T-cell (primary cell): ENCODE data around the gene SLC12A5. TPM values are rescaled to one million over a fixed set of nuclear protein-coding genes. Genes with fewer than 3 reads are reported as not detected.

Experiments
- ATAC-seq, 4 experiments: fragments of 200-7000 bp in 3 of 4; fragments of 150-1000 bp in 1 of 4; cut with Tn5 transposase; replicated peaks in 1 of 4; 1 replicate in 3 of 4; 2 replicates in 1 of 4; pipeline ENCODE4 v1.10.0; 2021; ENCODE audit warnings: moderate library complexity in 3 of 4, mild to moderate bottlenecking in 2 of 4, moderate number of reproducible peaks in 1 of 4
- CTCF ChIA-PET, 2 donors: fragments of 300-600 bp; sonication (Branson Sonifier 250); formaldehyde crosslinking; loops; one replicate each; lab custom pipeline; 2022; ENCODE audit warnings: antibody characterized with exemption in 2 of 2; lab: Charles Lee
- POLR2A ChIA-PET, 2 donors: fragments of 300-600 bp; sonication (Branson Sonifier 250); formaldehyde crosslinking; loops; one replicate each; lab custom pipeline; 2022; ENCODE audit warnings: antibody characterized with exemption in 2 of 2; lab: Charles Lee
- DNase-seq, 35 experiments: peaks; one replicate each; pipeline versions ENCODE4 v3.0.0 to v3.0.0-alpha.2; 2013 to 2023
- H3K27ac ChIP-seq: one replicate; pipeline ENCODE4 v1.5.1; 2013; ENCODE audit warnings: low read length
- H3K27me3 ChIP-seq, 2 experiments: replicated peaks in 1 of 2; 1 replicate in 1 of 2; 2 replicates in 1 of 2; pipeline versions ENCODE4 v1.6.1 to v1.7.0; 2013; ENCODE audit warnings: low read length in 1 of 2, mixed read lengths in 1 of 2; ENCODE audit not compliant: control insufficient read depth in 2 of 2, insufficient read depth in 2 of 2; ENCODE audit errors: extremely low read depth in 1 of 2
- H3K36me3 ChIP-seq, 2 donors: 1 replicate in 1 of 2; 2 replicates in 1 of 2; pipeline versions ENCODE4 v1.6.1 to v1.7.0; 2013; ENCODE audit warnings: low read length in 1 of 2; ENCODE audit not compliant: control insufficient read depth in 2 of 2, insufficient read depth in 1 of 2; ENCODE audit errors: extremely low read depth in 1 of 2
- H3K4me1 ChIP-seq, 2 experiments: 1 replicate in 1 of 2; 2 replicates in 1 of 2; pipeline versions ENCODE4 v1.6.1 to v1.7.0; 2013; ENCODE audit warnings: low read length in 2 of 2, mixed read lengths in 1 of 2; ENCODE audit not compliant: insufficient read depth in 2 of 2, control insufficient read depth in 1 of 2; ENCODE audit errors: extremely low read depth in 1 of 2
- H3K4me3 ChIP-seq, 2 donors: 1 replicate in 1 of 2; 2 replicates in 1 of 2; pipeline versions ENCODE4 v1.5.1 to v1.7.0; 2013; ENCODE audit warnings: mild to moderate bottlenecking in 2 of 2, low read length in 1 of 2, moderate library complexity in 1 of 2; ENCODE audit not compliant: control insufficient read depth in 1 of 2; ENCODE audit errors: extremely low read depth in 1 of 2
- H3K9me3 ChIP-seq: 2 replicates; pipeline ENCODE4 v1.7.0; 2013
- H3K27ac Mint-ChIP-seq, 2 donors: one replicate each; pipeline ENCODE4 v1.8.0; 2020 to 2021; ENCODE audit warnings: mild to moderate bottlenecking in 2 of 2, mixed read lengths in 2 of 2
- H3K27me3 Mint-ChIP-seq, 2 donors: one replicate each; pipeline ENCODE4 v1.8.0; 2021 to 2022; ENCODE audit warnings: mixed read lengths in 2 of 2
- H3K36me3 Mint-ChIP-seq: one replicate; pipeline ENCODE4 v1.8.0; 2021; ENCODE audit warnings: mixed read lengths
- H3K4me1 Mint-ChIP-seq, 3 donors: one replicate each; pipeline ENCODE4 v1.8.0; 2020 to 2022; ENCODE audit warnings: mixed read lengths in 3 of 3, mild to moderate bottlenecking in 1 of 3
- H3K4me3 Mint-ChIP-seq, 3 donors: one replicate each; pipeline ENCODE4 v1.8.0; 2020 to 2022; ENCODE audit warnings: mild to moderate bottlenecking in 3 of 3, mixed read lengths in 3 of 3, moderate library complexity in 3 of 3
- H3K9me3 Mint-ChIP-seq, 3 donors: one replicate each; pipeline ENCODE4 v1.8.0; 2020 to 2022; ENCODE audit warnings: mixed read lengths in 3 of 3
- WGBS: methylation state at CpG from one replicate; pipeline ENCODE4 v1.1.5; 2013; ENCODE audit warnings: missing lambda C conversion rate; ENCODE audit not compliant: insufficient coverage; 5-methylcytosine and 5-hydroxymethylcytosine counted together
- total RNA-seq, 35 experiments: library from RNA in 6 of 35; stranded (reverse) in 6 of 35; fragments of 120-200 nt in 1 of 35; gene quantifications; one replicate each; pipeline versions ENCODE4 v1.2.1 to v1.2.4 and lab custom pipeline; 2013 to 2026

SLC12A5 gene
- total RNA-seq, 5 donors from 2014 or later (not counting 1 experiment from before 2014, with no cell fraction given): 0.05 TPM; not detected in 4

DNA sequence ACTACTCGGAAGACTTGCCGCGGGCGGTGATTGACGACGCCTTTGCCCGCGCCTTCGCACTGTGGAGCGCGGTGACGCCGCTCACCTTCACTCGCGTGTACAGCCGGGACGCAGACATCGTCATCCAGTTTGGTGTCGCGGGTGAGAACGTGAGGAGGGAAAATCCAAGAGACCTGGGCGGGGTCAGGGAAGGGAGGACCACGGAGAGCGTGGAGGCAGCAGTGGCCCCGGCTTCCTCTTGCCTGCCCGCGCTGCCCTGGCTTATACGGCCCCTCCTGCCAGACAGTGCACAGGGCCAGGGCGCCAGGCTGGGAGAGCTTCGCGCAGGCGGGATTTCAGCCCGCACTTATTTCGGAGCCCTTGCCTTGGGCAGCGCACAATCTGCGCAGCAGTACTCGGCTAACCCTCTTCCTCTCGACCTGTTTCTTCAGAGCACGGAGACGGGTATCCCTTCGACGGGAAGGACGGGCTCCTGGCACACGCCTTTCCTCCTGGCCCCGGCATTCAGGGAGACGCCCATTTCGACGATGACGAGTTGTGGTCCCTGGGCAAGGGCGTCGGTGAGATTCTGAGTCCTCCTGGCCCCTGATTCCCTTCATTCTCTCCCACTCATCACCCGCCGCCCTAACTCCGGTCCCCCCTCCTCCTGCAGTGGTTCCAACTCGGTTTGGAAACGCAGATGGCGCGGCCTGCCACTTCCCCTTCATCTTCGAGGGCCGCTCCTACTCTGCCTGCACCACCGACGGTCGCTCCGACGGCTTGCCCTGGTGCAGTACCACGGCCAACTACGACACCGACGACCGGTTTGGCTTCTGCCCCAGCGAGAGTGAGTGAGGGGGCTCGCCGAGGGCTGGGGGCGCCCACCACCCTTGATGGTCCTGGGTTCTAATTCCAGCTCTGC is 18.3 kb upstream of the SLC12A5 start:
- peak in 33 of 35 experiments; percentile 27 to 86 (median 63) for DNase-seq
- ChIA-PET CTCF (no interaction called here), POLR2A (no interaction called here)
- Histone ChIP-seq H3K36me3 (no peaks in the 10 kb centered on the region), H3K9me3 (no peaks in the 10 kb centered on the region), H3K27ac (no peak overlapping the region), H3K4me1 (peaks cover 18 to 83% of the 10 kb centered on the region in 2 experiments), H3K4me3 (peak overlapping the region; percentile 29 to 52), H3K27me3 (peaks cover 3 to 78% of the 10 kb centered on the region in 2 experiments)
- ATAC-seq: peak; percentile 34 to 78 (median 40)
- Mint-ChIP-seq H3K9me3 (no peaks in the 10 kb centered on the region), H3K4me1 (peaks cover 71 to 81% (median 75%) of the 10 kb centered on the region in 3 donors), H3K36me3 (no peaks in the 10 kb centered on the region), H3K27ac (no peak overlapping the region), H3K27me3 (peaks cover 64% of the 10 kb centered on the region in 2 donors), H3K4me3 (peak overlapping the region; percentile 35 to 63 (median 59))
- 9% methylated on average over 74 of the region's 74 CpGs for WGBS

DNA sequence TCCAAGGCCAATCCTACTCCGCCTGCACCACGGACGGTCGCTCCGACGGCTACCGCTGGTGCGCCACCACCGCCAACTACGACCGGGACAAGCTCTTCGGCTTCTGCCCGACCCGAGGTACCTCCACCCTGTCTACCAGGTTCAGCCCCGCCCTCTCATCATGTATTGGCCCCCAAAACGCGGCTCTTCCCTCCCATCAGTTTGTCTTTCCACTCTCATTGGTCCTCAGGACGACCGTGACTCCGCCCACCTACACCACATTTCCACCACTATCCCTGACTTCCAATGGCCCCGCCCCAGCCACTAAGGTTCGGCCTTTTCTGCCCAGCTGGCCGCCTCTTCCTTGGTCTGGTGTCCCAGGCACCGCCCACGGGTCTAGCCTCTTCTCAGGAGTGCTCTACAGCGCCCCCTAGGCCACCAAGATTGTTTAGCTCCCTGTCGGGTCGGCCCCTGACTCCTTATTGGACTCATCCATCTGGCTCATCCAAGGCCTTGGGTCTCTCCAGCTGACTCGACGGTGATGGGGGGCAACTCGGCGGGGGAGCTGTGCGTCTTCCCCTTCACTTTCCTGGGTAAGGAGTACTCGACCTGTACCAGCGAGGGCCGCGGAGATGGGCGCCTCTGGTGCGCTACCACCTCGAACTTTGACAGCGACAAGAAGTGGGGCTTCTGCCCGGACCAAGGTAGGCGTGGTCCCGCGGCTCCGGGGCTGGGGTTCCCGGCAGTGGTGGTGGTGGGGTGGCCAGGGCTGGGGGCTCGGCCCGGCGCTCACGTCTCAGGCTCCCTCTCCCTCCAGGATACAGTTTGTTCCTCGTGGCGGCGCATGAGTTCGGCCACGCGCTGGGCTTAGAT is 17.2 kb upstream of the SLC12A5 start:
- peak in 6 of 35 experiments; percentile 26 to 52 (median 36) for DNase-seq
- H3K36me3 ChIP-seq: no peaks in the 10 kb centered on the region
- no peaks in the 10 kb centered on the region for H3K36me3 Mint-ChIP-seq
- H3K27me3 Mint-ChIP-seq: peaks cover 63 to 66% of the 10 kb centered on the region in 2 donors
- H3K27ac ChIP-seq: no peak overlapping the region
- no peak overlapping the region for H3K27ac Mint-ChIP-seq
- H3K4me3 ChIP-seq: no peak overlapping the region
- peaks cover 13 to 74% of the 10 kb centered on the region in 2 experiments for H3K4me1 ChIP-seq
- CTCF ChIA-PET: interaction anchor here (0.6 to 1.1 kb wide), 4 partner anchors 10 to 41 kb away, joined by 3 to 5 read pairs (median 4); no protein-coding TSS in a partner anchor
- peak overlapping the region; percentile 13 to 63 (median 31) for H3K4me3 Mint-ChIP-seq
- POLR2A ChIA-PET: no interaction called here
- H3K27me3 ChIP-seq: peaks cover 3 to 79% of the 10 kb centered on the region in 2 experiments
- no peaks in the 10 kb centered on the region for H3K9me3 ChIP-seq
- peaks cover 60 to 70% (median 64%) of the 10 kb centered on the region in 3 donors for H3K4me1 Mint-ChIP-seq
- no peaks in the 10 kb centered on the region for H3K9me3 Mint-ChIP-seq
- no peak for ATAC-seq
- WGBS: 26% methylated on average over 48 of the region's 57 CpGs

DNA sequence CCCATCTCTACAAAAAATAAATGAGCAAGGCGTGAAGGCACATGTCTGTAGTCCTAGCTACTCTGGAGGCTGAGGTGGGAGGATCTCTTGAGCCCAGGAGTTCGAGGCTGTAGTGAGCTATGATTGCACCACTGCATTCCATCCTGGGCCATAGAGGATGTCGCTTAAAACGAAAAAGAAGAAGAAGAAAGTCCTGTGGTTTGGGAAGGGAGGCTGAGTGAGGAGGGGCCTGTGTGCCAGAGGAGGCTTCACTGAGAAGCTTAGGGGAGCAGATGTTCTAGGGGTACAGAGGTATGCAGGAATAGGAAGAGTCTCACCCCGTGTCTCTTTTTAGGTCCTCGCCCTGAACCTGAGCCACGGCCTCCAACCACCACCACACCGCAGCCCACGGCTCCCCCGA is 16.1 kb upstream of the SLC12A5 start:
- no peak overlapping the region for H3K4me3 ChIP-seq
- ChIA-PET POLR2A (no interaction called here), CTCF (interaction anchor here (0.6 to 3.4 kb wide), 9 partner anchors 11 to 213 kb away, joined by 3 to 37 read pairs (median 4); no protein-coding TSS in a partner anchor)
- no peaks in the 10 kb centered on the region for H3K36me3 ChIP-seq
- no peak for ATAC-seq
- Mint-ChIP-seq H3K27ac (peak overlapping the region in 1 of 2 donors; percentile 4), H3K4me1 (peaks cover 53 to 67% (median 53%) of the 10 kb centered on the region in 3 donors), H3K9me3 (no peaks in the 10 kb centered on the region), H3K4me3 (peak overlapping the region in 1 of 3 donors; percentile 63), H3K27me3 (peaks cover 64% of the 10 kb centered on the region in 2 donors), H3K36me3 (no peaks in the 10 kb centered on the region)
- DNase-seq: no peak
- WGBS: 30% methylated on average over 7 of the region's 10 CpGs
- H3K4me1 ChIP-seq: peaks cover 12 to 64% of the 10 kb centered on the region in 2 experiments
- no peaks in the 10 kb centered on the region for H3K9me3 ChIP-seq
- peaks cover 3 to 69% of the 10 kb centered on the region in 2 experiments for H3K27me3 ChIP-seq
- H3K27ac ChIP-seq: no peak overlapping the region

DNA sequence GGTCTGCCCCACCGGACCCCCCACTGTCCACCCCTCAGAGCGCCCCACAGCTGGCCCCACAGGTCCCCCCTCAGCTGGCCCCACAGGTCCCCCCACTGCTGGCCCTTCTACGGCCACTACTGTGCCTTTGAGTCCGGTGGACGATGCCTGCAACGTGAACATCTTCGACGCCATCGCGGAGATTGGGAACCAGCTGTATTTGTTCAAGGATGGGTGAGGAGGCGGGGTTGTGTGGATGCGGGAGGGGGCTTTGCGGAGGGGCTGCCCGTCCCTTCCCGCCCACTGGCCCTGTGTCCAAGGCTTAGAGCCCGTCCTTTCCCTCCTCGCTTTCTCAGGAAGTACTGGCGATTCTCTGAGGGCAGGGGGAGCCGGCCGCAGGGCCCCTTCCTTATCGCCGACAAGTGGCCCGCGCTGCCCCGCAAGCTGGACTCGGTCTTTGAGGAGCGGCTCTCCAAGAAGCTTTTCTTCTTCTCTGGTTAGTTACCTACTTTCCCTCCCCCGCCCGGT is 15.6 kb upstream of the SLC12A5 start:
- WGBS: 23% methylated on average over 16 of the region's 29 CpGs
- Mint-ChIP-seq H3K27me3 (peaks cover 63% of the 10 kb centered on the region in 2 donors), H3K4me3 (peak overlapping the region in 1 of 3 donors; percentile 63)

DNA sequence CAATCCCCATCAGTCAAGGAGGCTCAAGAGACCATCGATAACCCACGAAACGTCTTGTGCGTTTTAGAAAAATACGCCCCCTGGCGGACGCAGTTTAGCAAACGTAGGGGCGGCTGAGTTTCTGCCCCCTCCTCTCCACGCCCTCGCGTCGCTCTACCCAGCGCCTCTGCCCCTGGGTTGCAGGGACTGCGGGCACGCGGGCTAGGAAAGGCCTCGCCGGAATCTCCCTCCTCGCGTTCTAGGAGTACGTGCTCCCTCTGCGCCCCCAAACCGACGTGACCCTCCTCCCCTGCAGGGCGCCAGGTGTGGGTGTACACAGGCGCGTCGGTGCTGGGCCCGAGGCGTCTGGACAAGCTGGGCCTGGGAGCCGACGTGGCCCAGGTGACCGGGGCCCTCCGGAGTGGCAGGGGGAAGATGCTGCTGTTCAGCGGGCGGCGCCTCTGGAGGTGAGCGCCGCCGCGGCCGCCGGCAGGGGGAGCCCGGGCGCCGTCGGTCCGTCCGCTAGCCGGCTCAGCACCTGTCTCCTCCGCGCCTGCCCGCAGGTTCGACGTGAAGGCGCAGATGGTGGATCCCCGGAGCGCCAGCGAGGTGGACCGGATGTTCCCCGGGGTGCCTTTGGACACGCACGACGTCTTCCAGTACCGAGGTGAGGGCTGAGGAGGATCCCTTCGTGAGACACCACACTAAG is 15.0 kb upstream of the SLC12A5 start:
- H3K27me3 ChIP-seq: peaks cover 3 to 59% of the 10 kb centered on the region in 2 experiments
- DNase-seq (peak; percentile 26 to 86 (median 60)), ATAC-seq (peak; percentile 60 to 89 (median 85))
- Mint-ChIP-seq H3K4me1 (peaks cover 42 to 57% (median 45%) of the 10 kb centered on the region in 3 donors), H3K27ac (peak overlapping the region in 1 of 2 donors; percentile 7), H3K9me3 (no peaks in the 10 kb centered on the region), H3K27me3 (peaks cover 60 to 65% of the 10 kb centered on the region in 2 donors), H3K36me3 (no peaks in the 10 kb centered on the region), H3K4me3 (peak overlapping the region in 2 of 3 donors; percentile 7 to 53)
- no peaks in the 10 kb centered on the region for H3K9me3 ChIP-seq
- peak overlapping the region; percentile 29 to 35 for H3K4me3 ChIP-seq
- peaks cover 6 to 53% of the 10 kb centered on the region in 2 experiments for H3K4me1 ChIP-seq
- POLR2A ChIA-PET: interaction anchor here (0.5 to 0.6 kb wide), 2 partner anchors 27 to 53 kb away, joined by 3 to 9 read pairs; no protein-coding TSS in a partner anchor
- H3K27ac ChIP-seq: no peak overlapping the region
- CTCF ChIA-PET: interaction anchor here (0.6 to 3.4 kb wide), 17 partner anchors 9 to 676 kb away, joined by 3 to 37 read pairs (median 4); no protein-coding TSS in a partner anchor
- WGBS: 2% methylated on average over 46 of the region's 67 CpGs
- no peaks in the 10 kb centered on the region for H3K36me3 ChIP-seq

More for the DNA sequence above, 15.6 kb upstream of the SLC12A5 start:
- Histone ChIP-seq H3K4me3 (peak overlapping the region; percentile 29 to 35), H3K9me3 (no peaks in the 10 kb centered on the region), H3K4me1 (peaks cover 8 to 59% of the 10 kb centered on the region in 2 experiments), H3K36me3 (no peaks in the 10 kb centered on the region), H3K27ac (no peak overlapping the region), H3K27me3 (peaks cover 3 to 64% of the 10 kb centered on the region in 2 experiments)
- CTCF ChIA-PET: interaction anchor here (0.6 to 3.4 kb wide), 11 partner anchors 11 to 214 kb away, joined by 3 to 37 read pairs (median 6); no protein-coding TSS in a partner anchor
- POLR2A ChIA-PET: interaction anchor here in 1 of 2 donors (0.6 kb wide), 1 partner anchor 26 kb away, joined by 3 read pairs; no protein-coding TSS in a partner anchor
- ATAC-seq (no peak), DNase-seq (no peak)
- Mint-ChIP-seq H3K36me3 (no peaks in the 10 kb centered on the region), H3K27ac (no peak overlapping the region), H3K4me1 (peaks cover 48 to 63% (median 49%) of the 10 kb centered on the region in 3 donors), H3K9me3 (no peaks in the 10 kb centered on the region)
